ENCODE measurements around the gene ADCY3.

ADCY3 gene

GRCh38 chr2:24872344-24873115, 47.5 kb downstream of the ADCY3 start:
- Histone ChIP-seq H3K4me3 (no peak overlapping the region), H3K9me3 (no peaks in the 10 kb centered on the region), H3K4me1 (peaks cover 36% of the 10 kb centered on the region), H4K20me1 (peaks cover 65% of the 10 kb centered on the region), H3K9ac (no peak overlapping the region), H3K36me3 (peaks cover 41% of the 10 kb centered on the region), H3K4me2 (no peak overlapping the region), H3K27me3 (no peaks in the 10 kb centered on the region), H3K27ac (no peak overlapping the region)
- no peak for TF ChIP-seq Cebpa-rat (IDR thresholded peaks at IDR 0.05)

- Histone ChIP-seq H3K4me1 (peaks cover 30% of the 10 kb centered on the region), H3K27ac (no peak overlapping the region), H3K4me3 (no peak overlapping the region), H3K4me2 (no peak overlapping the region), H3K9me3 (no peaks in the 10 kb centered on the region), H4K20me1 (peaks cover 58% of the 10 kb centered on the region), H3K9ac (no peak overlapping the region), H3K27me3 (no peaks in the 10 kb centered on the region), H3K36me3 (peaks cover 41% of the 10 kb centered on the region)
- no peak for TF ChIP-seq Cebpa-rat (IDR thresholded peaks at IDR 0.05)
Measured at GRCh38 chr2:24871852-24872333, 48.1 kb downstream of the ADCY3 start.

- Histone ChIP-seq H3K4me2 (no peak overlapping the region), H3K27ac (no peak overlapping the region), H3K9me3 (no peaks in the 10 kb centered on the region), H4K20me1 (peaks cover 50% of the 10 kb centered on the region), H3K4me1 (peaks cover 28% of the 10 kb centered on the region), H3K9ac (no peak overlapping the region), H3K4me3 (no peak overlapping the region), H3K27me3 (no peaks in the 10 kb centered on the region), H3K36me3 (peaks cover 42% of the 10 kb centered on the region)
- TF ChIP-seq Cebpa-rat (IDR thresholded peaks at IDR 0.05), result no peak
Measured at GRCh38 chr2:24870891-24871705, 48.9 kb downstream of the ADCY3 start.

- Histone ChIP-seq H3K4me1 (peaks cover 21% of the 10 kb centered on the region), H3K9ac (no peak overlapping the region), H3K9me3 (no peaks in the 10 kb centered on the region), H3K36me3 (peaks cover 48% of the 10 kb centered on the region), H3K4me3 (no peak overlapping the region), H3K27me3 (no peaks in the 10 kb centered on the region), H3K27ac (no peak overlapping the region), H3K4me2 (no peak overlapping the region), H4K20me1 (peaks cover 44% of the 10 kb centered on the region)
- TF ChIP-seq Cebpa-rat (IDR thresholded peaks at IDR 0.05), result no peak
Measured at GRCh38 chr2:24870440-24870839, 49.6 kb downstream of the ADCY3 start.

- H3K27me3 ChIP-seq, result no peaks in the 10 kb centered on the region
- no peak overlapping the region for H3K9ac ChIP-seq
- no peak overlapping the region for H3K4me2 ChIP-seq
- peaks cover 37% of the 10 kb centered on the region for H3K36me3 ChIP-seq
- H4K20me1 ChIP-seq, result peaks cover 14% of the 10 kb centered on the region; the same call in 1 of the 2 replicates
- H3K9me3 ChIP-seq, result no peaks in the 10 kb centered on the region
- no peak overlapping the region for H3K27ac ChIP-seq
- H3K4me1 ChIP-seq, result 0 out of 2 replicates have a peak, but pooled peaks cover 3% of the 10 kb centered on the region
- no peak for TF ChIP-seq Cebpa-rat (IDR thresholded peaks at IDR 0.05)
- H3K4me3 ChIP-seq, result no peak overlapping the region
Measured at GRCh38 chr2:24866946-24867345, 53.1 kb downstream of the ADCY3 start.

GRCh38 chr2:24863641-24864040, 56.4 kb downstream of the ADCY3 start:
- H4K20me1 ChIP-seq, result peaks cover 13% of the 10 kb centered on the region; the same call in 1 of the 2 replicates
- no peak overlapping the region for H3K4me3 ChIP-seq
- H3K27ac ChIP-seq, result no peak overlapping the region
- no peaks in the 10 kb centered on the region for H3K4me1 ChIP-seq
- no peak for TF ChIP-seq Cebpa-rat (IDR thresholded peaks at IDR 0.05)
- H3K4me2 ChIP-seq, result no peak overlapping the region
- peaks cover 37% of the 10 kb centered on the region for H3K36me3 ChIP-seq
- no peak overlapping the region for H3K9ac ChIP-seq
- H3K9me3 ChIP-seq, result no peaks in the 10 kb centered on the region
- H3K27me3 ChIP-seq, result no peaks in the 10 kb centered on the region

GRCh38 chr2:24861500-24861899, 58.5 kb downstream of the ADCY3 start:
- H4K20me1 ChIP-seq, result peaks cover 13% of the 10 kb centered on the region; the same call in 1 of the 2 replicates
- no peak overlapping the region for H3K9ac ChIP-seq
- H3K9me3 ChIP-seq, result no peaks in the 10 kb centered on the region
- H3K4me2 ChIP-seq, result no peak overlapping the region
- no peaks in the 10 kb centered on the region for H3K27me3 ChIP-seq
- peaks cover 12% of the 10 kb centered on the region for H3K4me1 ChIP-seq
- no peak overlapping the region for H3K4me3 ChIP-seq
- no peak overlapping the region for H3K27ac ChIP-seq
- H3K36me3 ChIP-seq, result peaks cover 52% of the 10 kb centered on the region
- no peak for TF ChIP-seq Cebpa-rat (IDR thresholded peaks at IDR 0.05)

- Histone ChIP-seq H3K4me1 (peaks cover 21% of the 10 kb centered on the region), H4K20me1 (peaks cover 13% of the 10 kb centered on the region; the same call in 1 of the 2 replicates), H3K36me3 (peaks cover 48% of the 10 kb centered on the region), H3K9me3 (no peaks in the 10 kb centered on the region), H3K4me2 (no peak overlapping the region), H3K9ac (no peak overlapping the region), H3K27me3 (no peaks in the 10 kb centered on the region), H3K27ac (no peak overlapping the region), H3K4me3 (no peak overlapping the region)
- no peak for TF ChIP-seq Cebpa-rat (IDR thresholded peaks at IDR 0.05)
Measured at GRCh38 chr2:24860631-24861030, 59.4 kb downstream of the ADCY3 start.

- Histone ChIP-seq H3K9me3 (no peaks in the 10 kb centered on the region), H3K4me1 (peaks cover 26% of the 10 kb centered on the region), H4K20me1 (peaks cover 13% of the 10 kb centered on the region; the same call in 1 of the 2 replicates), H3K27ac (no peak overlapping the region), H3K27me3 (no peaks in the 10 kb centered on the region), H3K4me2 (no peak overlapping the region), H3K9ac (no peak overlapping the region), H3K36me3 (peaks cover 47% of the 10 kb centered on the region), H3K4me3 (no peak overlapping the region)
- no peak for TF ChIP-seq Cebpa-rat (IDR thresholded peaks at IDR 0.05)
Measured at GRCh38 chr2:24859968-24860600, 60.0 kb downstream of the ADCY3 start.

All from BLaER1 (cell line).